ENCODE data around the gene RSPH6A.

DNA sequence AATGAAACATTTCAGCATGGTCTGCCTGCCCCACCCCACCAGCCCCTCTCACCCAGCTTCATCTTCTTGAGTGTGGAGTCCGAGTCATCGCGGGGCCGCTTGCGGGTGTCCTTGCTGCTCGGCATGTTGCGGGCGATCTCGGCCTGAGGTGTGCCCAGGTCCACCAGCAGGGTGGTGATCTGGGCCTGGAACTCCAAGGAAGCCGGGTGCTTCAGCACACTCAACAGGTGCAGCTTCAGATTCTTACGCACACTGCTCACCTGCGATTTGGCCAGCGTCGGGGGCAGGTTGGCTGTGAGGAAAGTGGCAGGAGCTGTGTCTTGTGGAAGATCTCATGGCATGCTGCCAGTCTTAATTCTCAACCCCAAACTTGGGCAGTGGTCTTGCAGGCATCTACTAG lies 27.1 kb upstream of the RSPH6A start:
- TF ChIP-seq, protein P1, sequence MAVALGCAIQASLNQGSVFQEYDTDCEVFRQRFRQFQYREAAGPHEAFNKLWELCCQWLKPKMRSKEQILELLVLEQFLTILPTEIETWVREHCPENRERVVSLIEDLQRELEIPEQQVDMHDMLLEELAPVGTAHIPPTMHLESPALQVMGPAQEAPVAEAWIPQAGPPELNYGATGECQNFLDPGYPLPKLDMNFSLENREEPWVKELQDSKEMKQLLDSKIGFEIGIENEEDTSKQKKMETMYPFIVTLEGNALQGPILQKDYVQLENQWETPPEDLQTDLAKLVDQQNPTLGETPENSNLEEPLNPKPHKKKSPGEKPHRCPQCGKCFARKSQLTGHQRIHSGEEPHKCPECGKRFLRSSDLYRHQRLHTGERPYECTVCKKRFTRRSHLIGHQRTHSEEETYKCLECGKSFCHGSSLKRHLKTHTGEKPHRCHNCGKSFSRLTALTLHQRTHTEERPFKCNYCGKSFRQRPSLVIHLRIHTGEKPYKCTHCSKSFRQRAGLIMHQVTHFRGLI (tag by site-specific recombination; IDR thresholded peaks at IDR 0.05) = no peak
- TF ChIP-seq, protein P2, sequence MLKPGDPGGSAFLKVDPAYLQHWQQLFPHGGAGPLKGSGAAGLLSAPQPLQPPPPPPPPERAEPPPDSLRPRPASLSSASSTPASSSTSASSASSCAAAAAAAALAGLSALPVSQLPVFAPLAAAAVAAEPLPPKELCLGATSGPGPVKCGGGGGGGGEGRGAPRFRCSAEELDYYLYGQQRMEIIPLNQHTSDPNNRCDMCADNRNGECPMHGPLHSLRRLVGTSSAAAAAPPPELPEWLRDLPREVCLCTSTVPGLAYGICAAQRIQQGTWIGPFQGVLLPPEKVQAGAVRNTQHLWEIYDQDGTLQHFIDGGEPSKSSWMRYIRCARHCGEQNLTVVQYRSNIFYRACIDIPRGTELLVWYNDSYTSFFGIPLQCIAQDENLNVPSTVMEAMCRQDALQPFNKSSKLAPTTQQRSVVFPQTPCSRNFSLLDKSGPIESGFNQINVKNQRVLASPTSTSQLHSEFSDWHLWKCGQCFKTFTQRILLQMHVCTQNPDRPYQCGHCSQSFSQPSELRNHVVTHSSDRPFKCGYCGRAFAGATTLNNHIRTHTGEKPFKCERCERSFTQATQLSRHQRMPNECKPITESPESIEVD (tag by site-specific recombination; IDR thresholded peaks at IDR 0.05) = no peak
- TF ChIP-seq, protein P3, sequence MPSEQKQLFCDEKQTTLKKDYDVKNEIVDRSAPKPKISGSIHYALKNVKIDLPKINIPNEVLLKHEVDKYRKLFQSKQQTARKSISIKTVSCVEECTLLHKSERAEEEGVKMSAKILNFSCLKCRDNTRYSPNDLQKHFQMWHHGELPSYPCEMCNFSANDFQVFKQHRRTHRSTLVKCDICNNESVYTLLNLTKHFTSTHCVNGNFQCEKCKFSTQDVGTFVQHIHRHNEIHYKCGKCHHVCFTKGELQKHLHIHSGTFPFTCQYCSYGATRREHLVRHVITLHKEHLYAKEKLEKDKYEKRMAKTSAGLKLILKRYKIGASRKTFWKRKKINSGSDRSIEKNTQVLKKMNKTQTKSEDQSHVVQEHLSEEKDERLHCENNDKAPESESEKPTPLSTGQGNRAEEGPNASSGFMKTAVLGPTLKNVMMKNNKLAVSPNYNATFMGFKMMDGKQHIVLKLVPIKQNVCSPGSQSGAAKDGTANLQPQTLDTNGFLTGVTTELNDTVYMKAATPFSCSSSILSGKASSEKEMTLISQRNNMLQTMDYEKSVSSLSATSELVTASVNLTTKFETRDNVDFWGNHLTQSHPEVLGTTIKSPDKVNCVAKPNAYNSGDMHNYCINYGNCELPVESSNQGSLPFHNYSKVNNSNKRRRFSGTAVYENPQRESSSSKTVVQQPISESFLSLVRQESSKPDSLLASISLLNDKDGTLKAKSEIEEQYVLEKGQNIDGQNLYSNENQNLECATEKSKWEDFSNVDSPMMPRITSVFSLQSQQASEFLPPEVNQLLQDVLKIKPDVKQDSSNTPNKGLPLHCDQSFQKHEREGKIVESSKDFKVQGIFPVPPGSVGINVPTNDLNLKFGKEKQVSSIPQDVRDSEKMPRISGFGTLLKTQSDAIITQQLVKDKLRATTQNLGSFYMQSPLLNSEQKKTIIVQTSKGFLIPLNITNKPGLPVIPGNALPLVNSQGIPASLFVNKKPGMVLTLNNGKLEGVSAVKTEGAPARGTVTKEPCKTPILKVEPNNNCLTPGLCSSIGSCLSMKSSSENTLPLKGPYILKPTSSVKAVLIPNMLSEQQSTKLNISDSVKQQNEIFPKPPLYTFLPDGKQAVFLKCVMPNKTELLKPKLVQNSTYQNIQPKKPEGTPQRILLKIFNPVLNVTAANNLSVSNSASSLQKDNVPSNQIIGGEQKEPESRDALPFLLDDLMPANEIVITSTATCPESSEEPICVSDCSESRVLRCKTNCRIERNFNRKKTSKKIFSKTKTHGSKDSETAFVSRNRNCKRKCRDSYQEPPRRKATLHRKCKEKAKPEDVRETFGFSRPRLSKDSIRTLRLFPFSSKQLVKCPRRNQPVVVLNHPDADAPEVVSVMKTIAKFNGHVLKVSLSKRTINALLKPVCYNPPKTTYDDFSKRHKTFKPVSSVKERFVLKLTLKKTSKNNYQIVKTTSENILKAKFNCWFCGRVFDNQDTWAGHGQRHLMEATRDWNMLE (tag by site-specific recombination; conservative IDR thresholded peaks at IDR 0.05; ENCODE audit: low read depth) = no peak
- TF ChIP-seq YY1 (tag by site-specific recombination; IDR thresholded peaks at IDR 0.05) (no peak), ZBTB17 (tag by site-specific recombination; IDR thresholded peaks at IDR 0.05) (no peak), ZFP3 (tag by site-specific recombination; IDR thresholded peaks at IDR 0.05; ENCODE audit: low read depth) (no peak), ZBTB7A (tag by site-specific recombination; IDR thresholded peaks at IDR 0.05; ENCODE audit: low read depth) (no peak), ZNF560 (tag by site-specific recombination; IDR thresholded peaks at IDR 0.05; ENCODE audit: borderline replicate concordance) (no peak), ZNF777 (tag by site-specific recombination; IDR thresholded peaks at IDR 0.05; ENCODE audit: borderline replicate concordance) (no peak), KLF9 (tag by site-specific recombination; IDR thresholded peaks at IDR 0.05; ENCODE audit: low read depth) (no peak), ZBTB21 (tag by site-specific recombination; IDR thresholded peaks at IDR 0.05) (no peak)
- TF ChIP-seq, protein P4, sequence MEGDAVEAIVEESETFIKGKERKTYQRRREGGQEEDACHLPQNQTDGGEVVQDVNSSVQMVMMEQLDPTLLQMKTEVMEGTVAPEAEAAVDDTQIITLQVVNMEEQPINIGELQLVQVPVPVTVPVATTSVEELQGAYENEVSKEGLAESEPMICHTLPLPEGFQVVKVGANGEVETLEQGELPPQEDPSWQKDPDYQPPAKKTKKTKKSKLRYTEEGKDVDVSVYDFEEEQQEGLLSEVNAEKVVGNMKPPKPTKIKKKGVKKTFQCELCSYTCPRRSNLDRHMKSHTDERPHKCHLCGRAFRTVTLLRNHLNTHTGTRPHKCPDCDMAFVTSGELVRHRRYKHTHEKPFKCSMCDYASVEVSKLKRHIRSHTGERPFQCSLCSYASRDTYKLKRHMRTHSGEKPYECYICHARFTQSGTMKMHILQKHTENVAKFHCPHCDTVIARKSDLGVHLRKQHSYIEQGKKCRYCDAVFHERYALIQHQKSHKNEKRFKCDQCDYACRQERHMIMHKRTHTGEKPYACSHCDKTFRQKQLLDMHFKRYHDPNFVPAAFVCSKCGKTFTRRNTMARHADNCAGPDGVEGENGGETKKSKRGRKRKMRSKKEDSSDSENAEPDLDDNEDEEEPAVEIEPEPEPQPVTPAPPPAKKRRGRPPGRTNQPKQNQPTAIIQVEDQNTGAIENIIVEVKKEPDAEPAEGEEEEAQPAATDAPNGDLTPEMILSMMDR (tag by site-specific recombination; IDR thresholded peaks at IDR 0.05) = no peak
- TF ChIP-seq, protein P5, sequence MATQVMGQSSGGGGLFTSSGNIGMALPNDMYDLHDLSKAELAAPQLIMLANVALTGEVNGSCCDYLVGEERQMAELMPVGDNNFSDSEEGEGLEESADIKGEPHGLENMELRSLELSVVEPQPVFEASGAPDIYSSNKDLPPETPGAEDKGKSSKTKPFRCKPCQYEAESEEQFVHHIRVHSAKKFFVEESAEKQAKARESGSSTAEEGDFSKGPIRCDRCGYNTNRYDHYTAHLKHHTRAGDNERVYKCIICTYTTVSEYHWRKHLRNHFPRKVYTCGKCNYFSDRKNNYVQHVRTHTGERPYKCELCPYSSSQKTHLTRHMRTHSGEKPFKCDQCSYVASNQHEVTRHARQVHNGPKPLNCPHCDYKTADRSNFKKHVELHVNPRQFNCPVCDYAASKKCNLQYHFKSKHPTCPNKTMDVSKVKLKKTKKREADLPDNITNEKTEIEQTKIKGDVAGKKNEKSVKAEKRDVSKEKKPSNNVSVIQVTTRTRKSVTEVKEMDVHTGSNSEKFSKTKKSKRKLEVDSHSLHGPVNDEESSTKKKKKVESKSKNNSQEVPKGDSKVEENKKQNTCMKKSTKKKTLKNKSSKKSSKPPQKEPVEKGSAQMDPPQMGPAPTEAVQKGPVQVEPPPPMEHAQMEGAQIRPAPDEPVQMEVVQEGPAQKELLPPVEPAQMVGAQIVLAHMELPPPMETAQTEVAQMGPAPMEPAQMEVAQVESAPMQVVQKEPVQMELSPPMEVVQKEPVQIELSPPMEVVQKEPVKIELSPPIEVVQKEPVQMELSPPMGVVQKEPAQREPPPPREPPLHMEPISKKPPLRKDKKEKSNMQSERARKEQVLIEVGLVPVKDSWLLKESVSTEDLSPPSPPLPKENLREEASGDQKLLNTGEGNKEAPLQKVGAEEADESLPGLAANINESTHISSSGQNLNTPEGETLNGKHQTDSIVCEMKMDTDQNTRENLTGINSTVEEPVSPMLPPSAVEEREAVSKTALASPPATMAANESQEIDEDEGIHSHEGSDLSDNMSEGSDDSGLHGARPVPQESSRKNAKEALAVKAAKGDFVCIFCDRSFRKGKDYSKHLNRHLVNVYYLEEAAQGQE (tag by site-specific recombination; IDR thresholded peaks at IDR 0.05) = no peak
- TF ChIP-seq, protein P6, sequence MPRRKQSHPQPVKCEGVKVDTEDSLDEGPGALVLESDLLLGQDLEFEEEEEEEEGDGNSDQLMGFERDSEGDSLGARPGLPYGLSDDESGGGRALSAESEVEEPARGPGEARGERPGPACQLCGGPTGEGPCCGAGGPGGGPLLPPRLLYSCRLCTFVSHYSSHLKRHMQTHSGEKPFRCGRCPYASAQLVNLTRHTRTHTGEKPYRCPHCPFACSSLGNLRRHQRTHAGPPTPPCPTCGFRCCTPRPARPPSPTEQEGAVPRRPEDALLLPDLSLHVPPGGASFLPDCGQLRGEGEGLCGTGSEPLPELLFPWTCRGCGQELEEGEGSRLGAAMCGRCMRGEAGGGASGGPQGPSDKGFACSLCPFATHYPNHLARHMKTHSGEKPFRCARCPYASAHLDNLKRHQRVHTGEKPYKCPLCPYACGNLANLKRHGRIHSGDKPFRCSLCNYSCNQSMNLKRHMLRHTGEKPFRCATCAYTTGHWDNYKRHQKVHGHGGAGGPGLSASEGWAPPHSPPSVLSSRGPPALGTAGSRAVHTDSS (tag by site-specific recombination; IDR thresholded peaks at IDR 0.05) = no peak

Data from HEK293 (cell line).